ENCODE measurements around the gene MAP3K7. TPM values are rescaled to one million over a fixed set of nuclear protein-coding genes. Genes with fewer than 3 reads are reported as not detected.
A peak's percentile ranks its signal among the peaks of the same experiment; 100 is the strongest.

Gene MAP3K7
- total and polyA plus RNA-seq, 2 of the 8 experiments (the other 6 are each of a cell fraction or from before 2014, with no cell fraction given): 27.3 to 34.8 TPM

- TF ChIP-seq NANOG (IDR thresholded peaks at IDR 0.05; ENCODE audit: insufficient read depth, low read depth, low read length, poor library complexity, severe bottlenecking): no peak
- peak; percentile 100 for TF ChIP-seq CREB1 (IDR thresholded peaks at IDR 0.05)
- no peak for TF ChIP-seq MAFK (IDR thresholded peaks at IDR 0.05; ENCODE audit: low read depth, low read length)
- TF ChIP-seq JUND (IDR thresholded peaks at IDR 0.05; ENCODE audit: low read length): no peak
- no peak for TF ChIP-seq FOSL1 (IDR thresholded peaks at IDR 0.05; ENCODE audit: insufficient read depth, low read depth, low read length)
- TF ChIP-seq SP2 (IDR thresholded peaks at IDR 0.05; ENCODE audit: low read length): no peak
- TF ChIP-seq TAF7 (optimal IDR thresholded peaks at IDR 0.05; ENCODE audit: borderline replicate concordance, low read depth, low read length): peak; percentile 11
- TF ChIP-seq, protein P1, sequence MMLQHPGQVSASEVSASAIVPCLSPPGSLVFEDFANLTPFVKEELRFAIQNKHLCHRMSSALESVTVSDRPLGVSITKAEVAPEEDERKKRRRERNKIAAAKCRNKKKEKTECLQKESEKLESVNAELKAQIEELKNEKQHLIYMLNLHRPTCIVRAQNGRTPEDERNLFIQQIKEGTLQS (IDR thresholded peaks at IDR 0.05; ENCODE audit: insufficient read depth, low read depth, low read length): peak; percentile 93
- no peak for TF ChIP-seq CHD1 (IDR thresholded peaks at IDR 0.05; ENCODE audit: low read depth, low read length)
- no peak for TF ChIP-seq CTBP2 (IDR thresholded peaks at IDR 0.05; ENCODE audit: borderline replicate concordance, insufficient read depth, insufficient read length, low read length)
- TF ChIP-seq KDM5A (IDR thresholded peaks at IDR 0.05; ENCODE audit: low read length): peak; percentile 94
- TF ChIP-seq SIX5 (IDR thresholded peaks at IDR 0.05; ENCODE audit: low read depth, low read length): peak; percentile 27; the same call in 1 of the 2 replicates
These were observed at the start of gene MAP3K7 (continued) for GRCh38 chr6:90586836-90587638.

Measured in H1 (cell line).